ENCODE measurements around the gene RHBDD1.

- TF ChIP-seq CTCF (IDR thresholded peaks at IDR 0.05) (no peak), POLR2A (IDR thresholded peaks at IDR 0.05) (no peak)
These were observed 33.5 kb downstream of the RHBDD1 start for GRCh38 chr2:226869371-226869770.
